Tibial nerve (tissue), 3 donors: Measurements from ENCODE around the gene EFEMP2.

Experiments used
- POLR2A ChIP-seq, 2 donors: fragments of 450-650 bp; IDR thresholded peaks; one replicate each; pipeline ENCODE4 v1.6.1; 2017; ENCODE audit warnings: antibody characterized with exemption in 2 of 2, mild to moderate bottlenecking in 2 of 2, moderate library complexity in 2 of 2
- TF ChIP-seq, protein P1 (sequence below), 5 experiments: fragments of 200-600 bp in 3 of 5; fragments of 450-650 bp in 2 of 5; sonication (generic) in 3 of 5; IDR thresholded peaks; one replicate each; pipeline ENCODE4 v1.5.1; 2016 to 2019; ENCODE audit warnings: antibody characterized with exemption in 5 of 5, mild to moderate bottlenecking in 3 of 5, moderate library complexity in 2 of 5

DNA sequence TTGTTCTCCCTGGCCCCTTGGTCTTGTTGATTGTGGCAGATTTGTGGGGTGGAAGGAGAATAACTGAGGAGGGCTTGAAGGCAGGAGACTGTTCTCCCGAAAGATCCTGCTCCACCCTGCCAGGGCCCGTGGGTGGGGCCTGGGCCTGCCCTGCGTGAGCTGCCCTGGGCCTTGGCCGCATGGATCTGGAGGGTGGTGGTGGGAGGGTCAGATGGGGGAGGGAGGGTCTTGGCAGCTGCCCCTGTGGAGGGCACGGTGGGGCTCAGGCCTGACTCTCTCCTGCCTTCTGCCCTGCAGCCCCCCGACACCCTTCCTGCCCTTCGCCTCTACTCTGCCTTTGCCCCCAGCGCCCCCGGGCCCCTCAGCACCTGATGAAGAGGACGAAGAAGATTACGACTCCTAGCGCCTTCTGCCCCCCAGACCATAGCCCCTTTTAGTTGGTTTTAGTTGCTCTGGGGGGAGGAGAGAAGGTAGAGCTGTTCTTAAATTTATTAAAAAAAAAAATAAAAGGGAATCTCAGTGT lies 48.5 kb upstream of the EFEMP2 start:
- TF ChIP-seq, protein P1, sequence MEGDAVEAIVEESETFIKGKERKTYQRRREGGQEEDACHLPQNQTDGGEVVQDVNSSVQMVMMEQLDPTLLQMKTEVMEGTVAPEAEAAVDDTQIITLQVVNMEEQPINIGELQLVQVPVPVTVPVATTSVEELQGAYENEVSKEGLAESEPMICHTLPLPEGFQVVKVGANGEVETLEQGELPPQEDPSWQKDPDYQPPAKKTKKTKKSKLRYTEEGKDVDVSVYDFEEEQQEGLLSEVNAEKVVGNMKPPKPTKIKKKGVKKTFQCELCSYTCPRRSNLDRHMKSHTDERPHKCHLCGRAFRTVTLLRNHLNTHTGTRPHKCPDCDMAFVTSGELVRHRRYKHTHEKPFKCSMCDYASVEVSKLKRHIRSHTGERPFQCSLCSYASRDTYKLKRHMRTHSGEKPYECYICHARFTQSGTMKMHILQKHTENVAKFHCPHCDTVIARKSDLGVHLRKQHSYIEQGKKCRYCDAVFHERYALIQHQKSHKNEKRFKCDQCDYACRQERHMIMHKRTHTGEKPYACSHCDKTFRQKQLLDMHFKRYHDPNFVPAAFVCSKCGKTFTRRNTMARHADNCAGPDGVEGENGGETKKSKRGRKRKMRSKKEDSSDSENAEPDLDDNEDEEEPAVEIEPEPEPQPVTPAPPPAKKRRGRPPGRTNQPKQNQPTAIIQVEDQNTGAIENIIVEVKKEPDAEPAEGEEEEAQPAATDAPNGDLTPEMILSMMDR (IDR thresholded peaks at IDR 0.05), result no peak
- TF ChIP-seq POLR2A (IDR thresholded peaks at IDR 0.05), result no peak
